HL-60/S4 (cell line): Measurements from ENCODE around the gene XRCC5.

Experiments used
- in situ Hi-C: fragments of 300-500 bp; cut with MboI; formaldehyde crosslinking; loops from 2 replicates; pipeline ENCODE4 v1.14.3; 2022; ENCODE audit warnings: low sequenced_read_pairs

XRCC5 gene

GRCh38 chr2:216148983-216149382, 39.8 kb downstream of the XRCC5 start:
- in situ Hi-C loops = no loop called here

GRCh38 chr2:216149741-216150140, 40.6 kb downstream of the XRCC5 start:
- in situ Hi-C loops = no loop called here

GRCh38 chr2:216151313-216152025, 42.3 kb downstream of the XRCC5 start:
- in situ Hi-C loops = no loop called here

GRCh38 chr2:216155954-216156353, 46.8 kb downstream of the XRCC5 start:
- in situ Hi-C loops = no loop called here

GRCh38 chr2:216156822-216157221, 47.7 kb downstream of the XRCC5 start:
- in situ Hi-C loops = no loop called here

- in situ Hi-C loops = no loop called here
Observed at GRCh38 chr2:216159144-216159543, 50.0 kb downstream of the XRCC5 start.

GRCh38 chr2:216159646-216160045, 50.5 kb downstream of the XRCC5 start:
- in situ Hi-C loops = no loop called here

GRCh38 chr2:216160786-216161185, 51.6 kb downstream of the XRCC5 start:
- in situ Hi-C loops = no loop called here

- in situ Hi-C loops = no loop called here
Observed at GRCh38 chr2:216161967-216162366, 52.8 kb downstream of the XRCC5 start.

- in situ Hi-C loops = no loop called here
Observed at GRCh38 chr2:216163518-216163917, 54.4 kb downstream of the XRCC5 start.

GRCh38 chr2:216164087-216164486, 54.9 kb downstream of the XRCC5 start:
- in situ Hi-C loops = no loop called here

- in situ Hi-C loops = no loop called here
Observed at GRCh38 chr2:216164576-216164975, 55.4 kb downstream of the XRCC5 start.

GRCh38 chr2:216165711-216166110, 56.6 kb downstream of the XRCC5 start:
- in situ Hi-C loops = no loop called here

- in situ Hi-C loops = no loop called here
Observed at GRCh38 chr2:216169087-216169486, 59.9 kb downstream of the XRCC5 start.

GRCh38 chr2:216170076-216170763, 61.1 kb downstream of the XRCC5 start:
- in situ Hi-C loops = no loop called here

GRCh38 chr2:216171011-216171410, 61.9 kb downstream of the XRCC5 start:
- in situ Hi-C loops = no loop called here

- in situ Hi-C loops = no loop called here
Observed at GRCh38 chr2:216172493-216172892, 63.3 kb downstream of the XRCC5 start.

- in situ Hi-C loops = no loop called here
Observed at GRCh38 chr2:216179015-216179414, 69.9 kb downstream of the XRCC5 start.

GRCh38 chr2:216181351-216181750, 72.2 kb downstream of the XRCC5 start:
- in situ Hi-C loops = no loop called here

GRCh38 chr2:216181953-216182461, 72.9 kb downstream of the XRCC5 start:
- in situ Hi-C loops = no loop called here

- in situ Hi-C loops = no loop called here
Observed at GRCh38 chr2:216183462-216183861, 74.3 kb downstream of the XRCC5 start.

GRCh38 chr2:216188559-216188850, 79.4 kb downstream of the XRCC5 start:
- in situ Hi-C loops = no loop called here

GRCh38 chr2:216188956-216189355, 79.8 kb downstream of the XRCC5 start:
- in situ Hi-C loops = no loop called here
